Right lobe of liver (tissue), 4 donors: ENCODE results near the gene HOXB3.

Experiments
- CTCF ChIP-seq, 4 donors: fragments of 200-600 bp in 3 of 4; fragments of 450-650 bp in 1 of 4; IDR thresholded peaks; one replicate each; pipeline versions ENCODE4 v1.5.1 to v1.8.0; 2016 to 2022; ENCODE audit warnings: antibody characterized with exemption in 4 of 4, mild to moderate bottlenecking in 2 of 4
- POLR2A ChIP-seq: fragments of 450-650 bp; IDR thresholded peaks from one replicate; pipeline ENCODE4 v1.6.1; 2017; ENCODE audit warnings: antibody characterized with exemption, mild to moderate bottlenecking
- donor health status: DM: no; HTN: no; CAD: no.
- donor health status: DM: no; HTN: no; CAD: no.
- donor health status: DM: no; HTN: yes; CAD: no.

- TF ChIP-seq CTCF (IDR thresholded peaks at IDR 0.05) (no peak), POLR2A (no peak)
These were observed 17.0 kb upstream of the HOXB3 start for GRCh38 chr17:48606892-48607614.
